HG02840 (cell line): Measurements from ENCODE around the gene SORCS1.
"Not testable (repeated sequence)": the region's sequence is repeated elsewhere in the genome, so short reads cannot be mapped to it uniquely, and the experiment has no call there.

Experiments
- ATAC-seq: cut with Tn5 transposase; IDR thresholded peaks from one replicate; pipeline ENCODE4 v1.9.1; 2021; ENCODE audit warnings: mild to moderate bottlenecking, moderate library complexity, moderate number of reproducible peaks; ENCODE audit not compliant: unreplicated experiment, low FRiP score

Gene SORCS1

GRCh38 chr10:106956216-106956915, 208.1 kb downstream of the SORCS1 start:
- ATAC-seq = no peak

DNA sequence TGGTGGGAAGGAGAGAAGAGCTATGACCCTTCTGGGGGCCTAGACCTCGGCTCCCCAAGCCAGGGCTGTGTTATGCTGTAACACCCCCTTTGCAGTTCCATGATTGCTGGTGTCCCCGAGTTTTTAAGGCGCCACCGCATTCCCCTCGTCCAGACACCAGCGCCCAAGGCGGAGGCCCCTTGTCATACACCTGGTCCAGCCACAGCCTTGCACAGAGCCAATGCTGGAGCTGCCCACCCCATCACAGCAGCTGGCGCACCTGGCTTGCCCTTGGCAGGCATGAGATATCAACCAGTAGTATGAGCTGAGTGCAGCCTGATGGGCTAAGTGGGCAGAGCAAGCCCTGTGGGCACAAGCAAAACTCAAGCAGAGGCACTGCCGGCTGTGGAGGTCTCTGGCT, 209.4 kb downstream of the SORCS1 start:
- no peak for ATAC-seq

DNA sequence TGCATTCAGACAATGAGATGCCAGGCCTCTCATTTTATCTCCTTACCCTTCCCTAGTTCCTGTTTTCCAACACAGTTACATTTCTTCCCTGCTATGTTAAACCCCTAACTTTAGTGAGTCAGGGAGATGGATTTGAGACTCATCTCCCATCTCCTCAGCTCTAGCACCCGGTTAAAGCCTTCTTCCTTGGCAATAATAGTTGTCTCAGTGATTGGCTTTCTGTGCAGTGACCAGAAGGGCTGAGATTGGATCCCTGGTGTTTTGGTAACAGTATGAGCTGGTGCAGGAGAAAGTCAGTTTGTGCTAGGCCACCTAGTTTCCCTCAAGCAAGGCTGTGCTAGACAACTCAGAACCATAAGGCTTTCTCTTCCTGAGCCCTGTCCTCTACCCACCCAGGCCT, 212.5 kb downstream of the SORCS1 start:
- no peak for ATAC-seq

DNA sequence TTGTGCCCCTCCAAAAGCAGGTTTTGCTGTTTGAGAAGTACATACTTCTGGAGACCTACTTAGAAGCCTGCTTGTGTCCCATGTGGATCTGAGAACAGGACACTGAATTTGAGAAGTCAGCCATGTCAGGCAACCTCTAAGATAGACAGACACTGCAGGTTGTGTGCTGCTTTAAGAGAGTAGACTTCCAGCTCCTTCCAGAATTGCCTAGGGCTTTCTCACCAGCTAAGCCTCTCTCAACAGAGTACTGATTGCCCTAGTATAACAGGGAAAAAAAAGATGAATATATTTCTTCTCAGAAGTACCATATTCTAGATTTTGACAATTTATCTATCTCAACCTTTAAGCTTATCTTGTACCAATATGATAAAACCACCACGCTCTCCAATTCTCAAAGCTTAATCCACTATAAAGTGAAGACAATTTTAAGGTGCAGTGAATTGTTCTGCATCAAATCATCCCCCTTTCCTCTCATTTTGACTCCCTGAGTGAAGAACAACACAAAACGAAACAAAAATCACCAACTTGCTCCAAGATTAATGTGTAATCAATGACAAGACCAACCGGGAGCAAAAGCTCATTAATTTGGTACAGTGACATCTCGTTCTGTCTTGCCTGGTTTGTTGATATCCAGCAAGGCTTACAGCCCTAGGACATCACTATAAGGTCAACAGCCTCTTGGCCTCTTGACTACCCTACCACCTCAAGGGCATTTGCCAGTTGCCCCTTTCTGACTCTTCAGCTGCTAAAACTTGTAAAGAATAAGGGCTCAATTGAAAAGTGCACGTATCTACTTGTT, 214.6 kb downstream of the SORCS1 start:
- no peak for ATAC-seq

DNA sequence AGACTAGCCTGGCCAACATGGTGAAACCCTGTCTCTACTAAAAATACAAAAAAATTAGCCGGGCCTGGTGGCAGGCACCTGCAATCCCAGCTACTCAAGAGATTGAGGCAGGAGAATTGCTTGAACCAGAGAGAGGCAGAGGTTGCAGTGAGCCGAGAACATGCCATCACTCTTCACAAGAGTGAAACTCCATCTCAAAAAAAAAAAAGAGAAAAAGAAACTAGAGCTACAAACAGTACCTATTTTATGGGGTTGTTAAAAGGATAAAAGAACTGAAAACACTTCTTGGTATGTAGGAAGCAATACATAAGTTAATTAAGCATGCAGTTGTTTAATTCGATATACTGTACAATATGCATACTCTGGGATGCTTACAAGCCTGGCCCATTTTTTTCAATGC, 216.9 kb downstream of the SORCS1 start:
- no peak for ATAC-seq

- no peak for ATAC-seq
Measured at GRCh38 chr10:106942035-106942662, 222.4 kb downstream of the SORCS1 start.

DNA sequence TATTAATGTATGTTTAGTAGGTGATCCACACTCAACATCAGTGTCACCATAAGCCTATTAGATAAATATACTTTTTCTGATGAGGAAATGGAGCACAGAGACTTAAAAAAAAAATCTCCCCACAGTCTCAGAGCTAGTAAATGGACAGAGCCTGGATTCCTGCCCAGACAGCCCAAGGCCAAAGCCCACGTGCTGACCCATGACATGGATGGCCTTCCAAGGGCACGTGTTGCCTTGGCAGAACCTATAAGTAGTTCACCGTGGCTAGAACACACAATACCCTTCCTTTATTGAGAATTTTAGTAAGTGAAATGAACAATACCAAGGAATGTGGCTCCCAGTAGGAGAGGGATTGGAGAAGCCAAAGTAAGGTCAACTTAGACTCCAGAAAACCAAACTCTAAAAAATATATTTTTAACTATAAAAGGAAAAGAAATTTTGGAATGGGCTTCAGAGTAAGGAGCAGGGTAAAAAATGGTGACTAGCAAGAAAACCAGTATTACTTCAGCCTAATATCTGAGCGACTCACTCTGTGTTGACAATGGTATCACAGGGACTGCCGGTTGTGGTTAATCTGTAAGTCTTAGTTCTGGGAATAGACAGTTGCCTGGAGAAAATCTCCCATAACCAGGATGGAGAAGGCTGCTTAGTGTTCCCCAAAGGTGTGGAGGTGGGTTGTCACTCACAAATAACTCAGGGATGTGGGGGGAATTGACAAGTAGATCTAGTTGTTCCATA, 223.0 kb downstream of the SORCS1 start:
- no peak for ATAC-seq

DNA sequence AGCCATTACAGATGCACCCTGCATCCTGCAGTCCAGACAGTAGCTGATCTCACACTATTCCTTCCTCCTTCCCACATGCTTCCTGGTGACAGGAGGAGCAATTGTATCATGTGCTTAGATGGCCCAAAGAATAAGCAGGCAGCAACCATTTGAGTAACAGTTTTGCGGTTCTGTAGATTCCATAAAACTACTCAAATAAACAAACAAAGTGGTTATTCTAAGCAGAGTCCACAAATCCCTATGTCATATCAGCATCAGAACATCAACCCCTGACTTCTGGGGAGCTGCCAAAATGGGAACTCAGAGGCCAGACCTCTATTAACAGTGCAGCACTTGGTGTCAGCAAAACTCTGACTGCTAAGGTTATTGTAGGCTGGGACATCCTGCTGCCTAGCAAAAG, 226.0 kb downstream of the SORCS1 start:
- ATAC-seq = no peak

- peak; percentile 75 for ATAC-seq
Measured at GRCh38 chr10:106935978-106936451, 228.5 kb downstream of the SORCS1 start.

DNA sequence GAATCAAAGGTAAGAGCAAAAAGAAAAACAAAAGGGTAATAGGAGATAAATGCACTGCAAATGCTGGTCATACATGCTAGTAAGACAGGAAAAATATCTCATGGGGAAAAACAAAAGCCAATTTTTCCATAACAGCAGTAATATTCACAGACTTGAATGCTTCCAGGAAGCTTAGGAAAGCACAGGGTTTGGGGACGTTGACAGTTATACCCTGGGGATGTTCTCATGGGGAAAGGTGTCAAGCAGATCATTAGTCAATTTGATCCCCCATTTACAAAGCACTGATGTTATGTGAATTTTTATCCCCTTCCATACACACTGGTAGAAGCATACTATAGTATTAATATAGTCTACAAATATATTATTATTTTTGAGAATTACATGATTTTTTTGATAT, 232.7 kb downstream of the SORCS1 start:
- no peak for ATAC-seq

- peak; percentile 69 for ATAC-seq
Measured at GRCh38 chr10:106931159-106931852, 233.2 kb downstream of the SORCS1 start.

GRCh38 chr10:106930751-106931150, 233.8 kb downstream of the SORCS1 start:
- no peak for ATAC-seq

GRCh38 chr10:106929291-106929895, 235.1 kb downstream of the SORCS1 start:
- no peak for ATAC-seq

GRCh38 chr10:106928151-106928550, 236.4 kb downstream of the SORCS1 start:
- ATAC-seq = not testable (repeated sequence)

GRCh38 chr10:106925191-106925590, 239.3 kb downstream of the SORCS1 start:
- no peak for ATAC-seq

- ATAC-seq = no peak
Measured at GRCh38 chr10:106920538-106920937, 244.0 kb downstream of the SORCS1 start.

DNA sequence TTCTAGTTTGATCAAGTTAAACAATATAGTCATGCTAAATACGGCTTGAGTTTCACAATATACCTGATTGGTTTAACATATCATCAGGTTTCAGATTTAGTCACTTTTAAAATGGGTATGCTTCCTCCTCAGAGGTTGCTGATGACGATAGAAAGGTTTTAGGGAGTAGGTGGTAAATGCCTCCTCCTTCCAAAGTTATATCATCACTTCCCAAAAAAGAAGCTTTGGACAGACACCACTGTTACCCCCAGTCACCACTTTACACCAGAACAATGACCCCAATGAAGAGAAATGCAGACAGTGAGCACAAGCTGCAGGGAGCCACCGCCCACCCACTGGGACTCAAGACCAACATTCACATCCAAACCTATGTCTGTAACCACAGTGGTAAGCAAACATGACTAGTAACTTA, 244.6 kb downstream of the SORCS1 start:
- peak; percentile 64 for ATAC-seq

GRCh38 chr10:106917452-106918055, 247.0 kb downstream of the SORCS1 start:
- no peak for ATAC-seq

DNA sequence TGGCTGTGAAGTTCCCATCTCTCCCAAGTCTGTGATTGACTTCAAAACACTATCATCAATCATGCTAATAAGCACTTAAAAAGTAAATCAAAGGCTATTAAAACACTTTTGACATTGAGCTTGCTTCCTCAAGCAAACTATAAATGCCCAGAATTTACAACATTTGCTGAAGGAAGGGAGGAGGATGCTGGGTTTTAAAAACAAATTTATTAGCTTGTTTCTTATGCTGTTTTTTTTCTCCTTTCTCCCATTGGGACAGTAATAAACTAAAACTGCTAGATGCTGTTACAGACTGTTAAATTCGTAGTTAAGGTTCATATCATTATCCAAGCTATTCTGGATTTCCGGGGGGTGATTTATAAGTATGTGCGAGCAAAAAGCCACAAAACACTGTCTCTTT, 250.5 kb downstream of the SORCS1 start:
- ATAC-seq = no peak
